GM12865 (cell line): ENCODE measurements around the gene GSDME.

ENCODE experiments used
- DNase-seq: peaks from one replicate; pipeline ENCODE4 v3.0.0; 2010; ENCODE audit warnings: low read depth
- H3K4me3 ChIP-seq: 2 replicates; pipeline ENCODE4 v1.5.1; 2011; ENCODE audit warnings: mild to moderate bottlenecking, low read depth, low read length, control low read depth
- CTCF ChIP-seq: IDR thresholded peaks from 2 replicates; pipeline ENCODE4 v1.5.1; 2011; ENCODE audit warnings: low read length, control low read depth, low read depth, inconsistent platforms; ENCODE audit not compliant: insufficient read depth; ENCODE audit errors: missing control alignments

GSDME gene

GRCh38 chr7:24706211-24707170 lies 50.8 kb downstream of the GSDME start:
- no peak for DNase-seq
- TF ChIP-seq CTCF, result no peak
- H3K4me3 ChIP-seq, result no peak overlapping the region

- H3K4me3 ChIP-seq, result no peak overlapping the region
- no peak for TF ChIP-seq CTCF
- DNase-seq, result no peak
These were observed 51.8 kb downstream of the GSDME start for GRCh38 chr7:24705461-24705954.

- no peak for DNase-seq
- TF ChIP-seq CTCF, result no peak
- no peak overlapping the region for H3K4me3 ChIP-seq
These were observed 53.0 kb downstream of the GSDME start for GRCh38 chr7:24704311-24704710.

GRCh38 chr7:24703296-24703695 lies 54.0 kb downstream of the GSDME start:
- H3K4me3 ChIP-seq, result no peak overlapping the region
- TF ChIP-seq CTCF, result no peak
- no peak for DNase-seq

GRCh38 chr7:24702755-24703154 lies 54.5 kb downstream of the GSDME start:
- no peak for DNase-seq
- no peak for TF ChIP-seq CTCF
- no peak overlapping the region for H3K4me3 ChIP-seq

GRCh38 chr7:24701261-24702235 lies 55.7 kb downstream of the GSDME start:
- H3K4me3 ChIP-seq, result no peak overlapping the region
- DNase-seq, result no peak
- no peak for TF ChIP-seq CTCF
